GM19351 (cell line): ENCODE results near the gene PBX3.
A peak's percentile ranks its signal among the peaks of the same experiment; 100 is the strongest.

Experiments used
- ATAC-seq: cut with Tn5 transposase; IDR thresholded peaks from one replicate; pipeline ENCODE4 v1.9.1; 2021; ENCODE audit warnings: mild to moderate bottlenecking, moderate library complexity; ENCODE audit not compliant: unreplicated experiment

Gene PBX3

DNA sequence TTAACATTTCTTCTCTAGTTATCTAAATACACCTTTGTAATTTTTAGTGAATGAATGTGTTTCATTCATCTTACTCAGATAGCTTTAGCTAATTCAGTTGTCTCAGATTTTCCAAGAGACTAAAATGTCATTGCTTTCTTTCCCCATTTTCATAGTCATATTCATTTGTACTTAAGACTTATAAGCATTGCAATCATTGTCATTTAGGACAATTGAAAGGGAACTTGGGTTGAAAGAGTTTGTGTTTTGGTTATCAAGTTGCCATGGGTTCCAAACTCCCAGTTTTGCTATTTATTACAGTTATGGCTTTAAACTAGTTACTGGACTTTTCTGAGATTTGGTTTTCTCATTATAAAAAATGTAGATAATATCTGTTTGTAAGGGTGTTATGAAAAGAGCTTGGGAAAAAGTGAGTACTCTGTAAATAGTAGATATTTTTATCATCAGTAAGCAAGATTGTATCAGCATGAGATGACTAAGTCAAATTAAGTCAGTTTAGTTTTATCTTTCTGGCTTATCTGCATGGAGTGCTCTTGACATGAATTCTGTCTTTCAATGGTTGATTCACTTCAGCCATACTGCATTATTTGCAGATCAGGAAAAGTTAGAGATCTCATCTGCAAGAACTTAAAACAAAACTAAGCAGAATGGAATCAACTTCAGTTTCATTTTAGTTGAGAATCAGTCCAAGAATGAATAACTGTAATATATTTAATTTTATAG lies 107.5 kb downstream of the PBX3 start:
- no peak for ATAC-seq

DNA sequence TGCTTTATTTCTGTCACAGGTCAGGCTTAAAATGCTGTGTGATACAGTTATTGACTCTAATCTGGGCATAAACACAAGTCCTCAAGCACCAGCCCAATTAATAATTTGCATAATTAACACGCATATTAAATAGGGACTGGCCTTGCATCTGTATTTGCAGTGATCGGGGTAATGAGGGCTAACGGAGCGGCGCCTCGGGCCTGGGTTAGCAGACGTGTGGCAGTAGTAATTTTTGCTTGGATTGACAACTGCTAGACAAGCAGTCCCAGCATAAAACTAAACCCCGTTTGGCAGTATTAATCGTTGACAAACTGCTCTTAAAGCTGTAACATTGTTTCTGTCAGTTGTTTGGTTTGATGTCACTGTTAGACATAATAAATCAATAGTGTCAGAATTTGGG lies 109.2 kb downstream of the PBX3 start:
- ATAC-seq = no peak

DNA sequence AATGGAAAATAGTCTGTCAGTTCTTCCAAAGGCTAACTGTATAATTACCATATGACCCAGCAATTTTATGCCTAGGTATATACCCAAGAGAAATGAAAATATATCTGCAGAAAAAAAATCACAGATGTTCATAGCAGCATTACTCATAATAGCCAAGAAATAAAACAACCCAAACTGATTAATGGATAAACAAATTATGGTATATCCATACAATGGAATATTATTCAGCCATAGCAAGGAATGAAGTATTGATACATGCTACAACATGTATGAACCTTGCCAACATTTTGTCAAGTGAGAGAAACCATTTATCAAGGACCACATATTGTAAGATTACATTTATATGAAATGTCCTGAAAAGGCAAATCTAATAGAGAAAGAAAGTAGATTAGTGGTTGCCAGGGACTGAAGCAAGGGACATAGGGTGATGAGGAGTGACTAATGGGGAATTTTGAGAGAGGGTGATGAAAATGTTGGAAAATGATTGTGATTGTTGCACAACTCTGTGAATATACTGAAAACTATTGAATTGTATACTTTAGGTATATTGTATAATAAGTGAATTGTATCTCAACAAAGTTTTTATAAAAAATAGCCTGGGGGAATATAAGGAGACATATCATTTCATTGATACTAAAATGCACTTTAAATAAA lies 114.4 kb downstream of the PBX3 start:
- ATAC-seq = no peak

DNA sequence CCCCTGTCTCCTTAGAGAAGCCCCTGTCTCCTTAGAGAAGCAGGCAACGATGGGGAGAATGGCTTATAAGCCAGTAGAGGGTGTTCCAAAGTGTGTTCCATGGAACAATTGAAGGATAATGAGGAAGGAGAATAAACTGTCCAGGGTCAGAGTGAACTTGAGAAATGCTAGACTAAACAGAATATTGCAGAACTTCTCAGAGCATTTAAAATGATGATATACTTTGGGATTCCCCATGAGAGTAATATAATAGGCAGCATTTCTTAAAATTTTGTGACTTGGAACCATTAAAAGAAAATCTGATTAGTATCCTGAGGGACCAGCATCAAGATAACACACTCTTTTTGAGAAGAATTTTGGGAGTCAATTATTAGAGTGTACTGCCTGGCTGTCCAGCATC lies 116.8 kb downstream of the PBX3 start:
- ATAC-seq = no peak

DNA sequence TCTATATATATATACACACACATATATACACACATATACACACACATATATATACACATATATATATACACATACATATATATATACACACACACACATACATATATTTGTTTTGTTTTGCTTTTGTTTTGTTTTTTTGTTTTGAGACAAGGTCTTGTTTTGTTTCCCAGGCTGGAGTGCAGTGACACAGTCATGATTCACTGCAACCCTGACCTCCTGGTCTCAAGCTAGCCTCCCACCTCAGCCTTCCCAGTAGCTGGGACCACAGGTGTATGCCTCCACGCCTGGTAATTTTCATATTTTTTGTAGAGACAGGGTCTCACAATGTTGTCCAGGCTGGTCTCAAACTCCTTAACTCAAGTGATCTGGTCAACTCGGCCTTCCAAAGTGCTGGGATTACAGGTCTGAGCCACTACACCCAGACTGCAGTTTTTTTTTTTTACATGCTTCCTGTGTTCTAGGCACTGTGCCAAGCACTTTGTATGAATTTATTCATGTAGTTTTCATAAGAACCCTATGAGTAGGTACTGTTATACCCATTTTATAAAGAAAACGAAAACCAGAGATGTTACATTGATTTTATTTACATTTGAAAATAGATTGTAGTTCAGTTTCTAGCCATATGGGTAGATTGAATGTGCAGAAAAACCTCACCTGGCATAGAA lies 120.7 kb downstream of the PBX3 start:
- no peak for ATAC-seq

DNA sequence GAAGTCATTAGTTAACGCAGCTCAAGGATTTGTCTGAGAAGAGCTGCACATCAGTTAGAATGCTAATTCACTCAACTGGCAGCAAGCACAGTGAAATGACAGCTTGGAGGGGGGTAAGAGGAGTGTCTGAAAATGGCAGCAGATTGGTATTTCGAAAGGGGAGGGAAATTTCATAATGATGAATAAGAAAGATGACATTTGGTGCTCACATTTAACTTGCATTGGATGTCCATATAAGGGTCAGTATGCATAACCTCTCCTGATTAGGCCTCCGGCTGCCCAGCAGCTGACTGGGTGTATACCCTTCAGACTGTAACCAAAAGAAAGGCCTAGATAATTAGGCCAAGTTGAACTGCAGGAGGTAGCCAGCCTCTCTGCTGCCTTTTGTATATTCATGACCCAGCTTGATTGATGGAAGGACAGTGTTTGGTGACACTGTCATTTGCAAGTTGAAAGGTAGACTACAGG lies 131.0 kb downstream of the PBX3 start:
- no peak for ATAC-seq

DNA sequence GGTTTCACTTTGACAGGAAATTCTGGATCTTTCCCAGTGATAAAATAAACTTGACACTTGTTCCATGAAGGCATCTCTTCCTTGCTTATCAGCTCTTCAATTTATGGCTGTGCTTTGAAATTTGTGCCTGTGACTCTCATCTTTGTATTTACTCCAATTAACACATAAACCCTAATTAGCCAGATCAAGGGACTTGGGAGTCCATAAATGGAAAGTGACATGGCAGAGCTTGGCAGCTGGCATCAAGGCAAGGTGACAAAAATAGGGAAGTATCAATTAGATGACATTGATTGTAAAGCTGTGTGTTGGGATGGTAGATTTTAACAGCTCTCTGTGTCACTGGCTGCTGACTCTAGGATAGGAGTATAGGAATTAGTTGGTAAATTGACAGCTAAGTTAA lies 133.9 kb downstream of the PBX3 start:
- ATAC-seq = no peak

DNA sequence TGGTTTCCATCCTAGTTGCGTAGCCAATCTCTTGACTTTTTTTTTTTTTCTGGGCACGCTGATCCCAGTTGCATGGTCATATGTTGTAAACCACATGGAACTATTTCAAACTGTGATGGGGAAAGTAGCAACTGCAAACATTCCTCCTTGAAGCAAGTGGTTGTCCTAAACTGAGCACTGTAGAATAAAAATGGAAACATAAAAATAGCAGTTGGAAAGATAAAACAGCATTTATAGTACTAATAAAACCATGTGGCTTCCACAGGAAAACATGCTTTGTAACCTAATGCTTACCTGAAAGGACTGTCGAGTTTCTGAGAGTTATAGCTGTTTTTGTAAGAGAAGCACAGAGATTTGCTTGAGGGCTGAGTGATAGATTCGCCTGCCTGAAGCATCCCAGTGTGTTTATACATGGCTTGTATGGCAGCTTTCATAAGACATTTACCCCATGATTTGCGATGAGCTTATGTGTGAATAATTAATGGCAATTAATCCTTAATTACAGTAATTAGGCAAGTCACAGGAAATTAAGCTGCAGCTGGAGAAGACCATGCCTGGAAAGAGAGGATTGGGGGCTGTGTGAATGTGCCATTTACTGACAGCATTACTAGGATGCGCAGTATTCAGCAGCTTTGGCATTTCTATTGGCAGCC lies 136.5 kb downstream of the PBX3 start:
- ATAC-seq = no peak

DNA sequence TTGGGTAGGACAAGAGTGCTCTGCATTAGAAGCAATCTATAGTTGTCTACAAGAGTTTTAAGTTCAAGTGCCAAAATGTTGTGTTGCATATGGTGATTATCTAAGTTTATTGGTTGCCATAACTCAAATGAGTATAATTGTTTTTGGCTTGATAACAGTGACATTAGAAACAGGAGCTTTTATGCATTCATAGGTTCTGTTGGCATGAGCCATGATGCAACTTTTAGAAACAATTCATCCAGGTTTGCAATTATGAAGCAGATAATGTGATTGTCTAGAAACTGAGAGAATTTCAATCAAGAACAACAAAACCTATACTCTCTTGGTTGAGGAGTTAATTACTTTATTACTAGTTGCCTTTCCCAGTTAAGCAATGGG lies 137.0 kb downstream of the PBX3 start:
- no peak for ATAC-seq

DNA sequence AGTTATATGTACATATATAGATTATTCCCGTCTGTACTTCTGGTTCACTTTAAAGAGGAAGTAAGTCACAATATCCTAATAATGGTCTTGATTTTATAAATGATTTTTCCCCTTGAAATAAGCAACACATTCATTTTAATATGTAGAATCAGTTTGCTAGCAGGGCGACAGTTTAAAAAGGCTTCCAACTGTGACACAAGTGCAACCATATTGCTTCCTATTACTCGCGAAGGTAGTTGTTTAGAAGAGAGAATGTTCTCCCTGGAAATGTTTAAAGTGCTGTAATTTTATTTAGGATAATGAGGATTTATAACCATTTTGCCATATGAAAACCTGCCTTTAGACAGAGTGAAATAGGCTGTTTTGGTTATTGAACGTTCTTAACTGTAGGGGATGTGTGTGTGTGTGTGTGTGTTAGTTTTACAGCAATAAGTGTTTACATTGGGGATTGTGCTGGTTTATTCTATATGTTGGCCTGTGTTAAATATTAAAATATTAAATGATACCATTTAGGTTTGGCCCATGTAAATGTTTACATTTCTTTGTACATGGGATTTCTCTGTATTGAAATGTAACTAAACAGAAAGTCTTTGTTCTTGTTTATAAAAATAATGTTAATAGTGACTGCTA lies 138.3 kb downstream of the PBX3 start:
- ATAC-seq = no peak

DNA sequence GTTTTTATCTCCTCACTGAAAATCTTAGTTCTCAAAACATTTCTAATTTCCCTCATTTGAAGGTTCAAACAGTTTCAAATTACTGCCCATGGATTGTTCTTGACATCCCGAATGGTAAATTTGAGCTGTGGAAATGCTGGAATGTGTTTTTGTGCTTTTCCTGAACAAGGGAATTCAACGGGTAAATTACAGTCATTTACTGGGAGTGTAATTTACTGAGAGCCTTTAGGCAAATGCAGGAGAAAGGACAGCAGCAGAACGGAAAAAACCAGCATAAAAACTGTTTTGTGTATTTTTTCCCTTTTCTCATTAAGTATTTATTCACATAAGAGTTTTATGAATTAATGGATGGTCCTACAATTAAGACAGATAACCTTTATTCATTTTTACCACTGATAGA lies 139.2 kb downstream of the PBX3 start:
- ATAC-seq = no peak

DNA sequence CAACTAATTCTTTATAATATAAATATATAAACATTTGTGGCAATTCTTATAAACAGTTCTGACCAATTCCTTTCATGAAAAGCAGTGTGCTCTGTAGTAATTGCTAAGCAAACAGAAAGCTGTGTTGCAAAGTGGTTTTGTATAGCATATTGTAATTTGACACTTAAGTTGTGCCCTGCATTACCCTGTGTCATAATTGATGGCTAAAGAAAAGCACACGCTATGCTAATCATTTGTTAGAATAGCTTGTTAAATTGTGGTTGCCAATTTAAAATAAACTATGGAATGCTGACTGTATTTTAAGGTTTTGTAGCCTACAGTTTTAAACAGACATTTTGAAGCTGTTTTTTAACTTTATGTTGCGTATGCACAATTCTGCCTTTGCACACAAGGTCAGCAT lies 140.0 kb downstream of the PBX3 start:
- no peak for ATAC-seq

DNA sequence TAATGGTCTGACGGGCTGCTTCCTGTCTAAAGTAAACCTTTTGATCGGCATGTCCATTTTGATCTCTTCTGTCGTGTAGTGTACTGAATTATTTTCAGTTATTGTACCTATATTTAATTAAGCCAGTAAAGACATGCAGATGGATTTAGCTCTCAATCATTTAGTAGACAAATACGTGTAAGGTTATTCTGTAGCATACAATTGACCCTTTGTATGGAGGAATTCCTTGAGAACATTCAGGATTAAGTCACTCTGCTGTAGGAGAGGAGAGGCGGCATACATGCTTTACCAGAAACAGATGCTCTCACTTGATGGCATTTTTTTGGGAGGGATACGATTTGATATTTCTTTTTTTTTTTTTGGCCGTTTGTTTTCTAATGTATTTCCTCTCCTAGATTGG lies 141.0 kb downstream of the PBX3 start:
- no peak for ATAC-seq

DNA sequence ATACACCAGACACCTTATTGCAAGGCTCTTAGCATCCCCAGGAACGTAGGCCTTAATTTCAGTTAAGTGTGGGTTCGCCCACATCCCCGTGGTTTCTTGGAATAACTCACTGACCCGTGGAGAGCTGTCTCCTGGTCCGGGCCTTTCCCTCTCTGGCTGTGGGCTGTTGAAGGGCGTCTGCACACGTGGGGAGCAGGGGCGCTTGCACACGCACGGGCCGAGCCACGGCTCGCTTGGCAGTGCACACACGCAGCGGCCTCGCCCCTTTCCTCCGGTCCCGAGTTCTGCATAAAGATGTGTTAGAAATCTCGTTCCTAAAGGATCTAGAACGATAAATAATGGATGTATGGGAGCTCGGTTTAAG lies 141.9 kb downstream of the PBX3 start:
- no peak for ATAC-seq

DNA sequence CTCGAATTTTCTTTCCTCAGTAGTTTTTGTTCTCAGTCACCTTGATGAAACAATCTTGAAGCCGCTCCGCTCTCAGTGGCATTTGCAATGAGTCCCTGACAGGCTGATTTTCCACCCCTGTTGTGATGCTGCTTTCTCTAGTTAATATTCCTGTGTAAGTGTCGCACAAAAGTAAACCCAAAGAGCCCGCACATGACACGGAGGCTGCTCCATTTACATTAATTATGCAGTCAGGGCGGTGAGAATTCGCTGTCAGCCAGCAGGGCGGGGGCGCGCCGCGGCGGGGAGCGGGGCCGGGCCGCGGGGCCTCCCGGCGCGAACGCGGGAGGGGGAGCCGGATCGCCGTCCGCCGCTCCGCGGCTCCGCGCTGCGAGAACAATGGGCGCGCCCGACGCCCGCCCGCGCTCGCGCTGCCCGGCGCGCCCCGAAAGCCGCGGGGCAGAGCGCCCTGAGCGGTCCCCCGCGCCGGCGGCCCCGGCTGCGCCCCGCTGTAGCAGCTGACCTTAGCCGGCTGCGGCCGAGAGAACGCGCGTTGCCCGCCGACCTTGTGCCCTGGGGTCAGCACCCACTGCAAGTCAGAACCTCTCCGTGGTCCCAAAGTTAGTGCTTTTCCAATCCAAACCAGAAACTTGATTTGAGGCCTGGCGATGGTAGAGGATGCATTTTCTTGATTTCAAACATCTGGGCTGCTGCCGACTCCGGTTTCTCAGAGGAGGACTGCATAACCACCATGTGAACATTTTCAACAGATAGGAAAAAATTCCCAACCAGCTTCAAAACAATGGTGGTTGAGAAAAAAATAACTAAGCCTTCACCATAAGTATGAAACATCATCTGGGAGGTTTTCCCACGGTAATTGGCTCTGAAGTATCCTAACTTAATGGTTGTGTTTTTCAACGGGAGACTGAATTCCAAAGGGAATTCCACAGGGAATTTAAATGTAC lies 142.6 kb downstream of the PBX3 start:
- ATAC-seq = peak; percentile 63

DNA sequence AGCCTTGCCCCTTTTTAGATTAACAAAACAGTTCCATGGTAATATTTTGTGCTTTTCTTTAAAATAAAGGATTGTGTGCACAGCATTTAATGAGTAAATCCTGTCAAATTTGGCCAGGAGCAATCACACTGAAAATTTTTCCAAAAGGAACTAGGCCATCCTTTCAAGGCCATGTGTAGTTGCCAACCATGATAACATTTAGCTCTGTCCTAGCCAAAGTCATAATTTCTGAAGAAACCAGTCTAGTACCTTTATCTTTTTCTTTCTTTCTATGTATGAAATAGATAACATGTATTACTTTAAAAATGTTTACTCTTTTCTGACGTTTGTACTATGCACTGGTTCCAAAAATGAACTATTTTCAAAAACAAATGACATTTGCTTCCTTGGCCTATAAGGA lies 143.7 kb downstream of the PBX3 start:
- no peak for ATAC-seq

DNA sequence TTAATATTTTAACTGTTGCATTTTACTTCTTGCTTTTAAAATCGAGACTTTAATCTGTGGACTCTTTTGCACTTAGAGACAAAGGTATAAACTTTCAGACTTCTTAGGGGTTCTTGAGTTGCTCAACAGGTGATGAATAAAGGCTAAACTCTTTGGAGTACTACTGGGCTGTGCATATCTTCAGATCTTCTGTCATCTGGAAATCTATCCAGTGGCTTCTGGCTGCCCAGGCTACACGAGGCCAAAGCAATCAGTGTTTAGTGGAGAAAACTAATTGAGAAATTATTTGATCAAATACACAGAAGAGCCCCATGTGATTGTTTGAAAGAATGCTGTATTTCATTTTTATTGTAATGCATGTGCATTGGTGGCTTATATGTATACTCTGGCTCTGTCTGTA lies 146.1 kb downstream of the PBX3 start:
- ATAC-seq = no peak

DNA sequence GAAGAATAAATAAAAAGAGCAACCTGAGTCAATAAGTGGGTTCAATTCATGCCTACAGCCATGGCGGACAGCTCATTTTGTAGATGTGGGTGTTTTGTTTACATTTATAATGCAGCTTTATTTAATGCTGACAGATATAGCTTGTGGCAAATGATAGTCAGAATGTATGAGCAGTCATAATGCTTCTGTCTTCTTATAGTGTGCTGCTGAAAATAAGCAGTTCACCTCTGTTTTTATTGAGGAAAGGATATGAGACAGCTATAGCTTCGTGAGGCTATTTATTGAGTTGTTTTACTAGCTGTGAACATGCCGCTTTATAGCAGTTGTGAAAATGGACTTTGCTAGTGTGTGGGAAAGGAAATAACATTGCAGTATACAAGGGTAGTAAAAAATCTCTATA lies 147.4 kb downstream of the PBX3 start:
- no peak for ATAC-seq

DNA sequence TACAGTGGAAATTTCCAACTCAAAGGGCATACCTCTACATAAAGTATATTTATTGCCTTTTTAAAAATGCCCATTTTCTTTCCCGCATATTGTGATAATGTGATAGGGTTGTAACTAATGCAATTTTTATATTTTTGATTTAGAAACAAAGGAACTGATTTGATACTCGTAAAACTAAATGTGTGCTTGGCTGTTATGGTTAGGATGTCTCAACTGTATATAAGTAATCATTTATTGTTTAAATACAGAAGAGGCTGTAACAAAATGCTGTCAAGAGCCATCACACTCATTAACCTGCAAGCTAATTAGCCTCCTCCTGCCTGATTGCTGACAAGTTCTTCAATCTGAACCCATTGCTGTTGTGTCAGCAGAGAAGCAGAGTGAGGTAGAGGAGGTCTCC lies 149.2 kb downstream of the PBX3 start:
- no peak for ATAC-seq

DNA sequence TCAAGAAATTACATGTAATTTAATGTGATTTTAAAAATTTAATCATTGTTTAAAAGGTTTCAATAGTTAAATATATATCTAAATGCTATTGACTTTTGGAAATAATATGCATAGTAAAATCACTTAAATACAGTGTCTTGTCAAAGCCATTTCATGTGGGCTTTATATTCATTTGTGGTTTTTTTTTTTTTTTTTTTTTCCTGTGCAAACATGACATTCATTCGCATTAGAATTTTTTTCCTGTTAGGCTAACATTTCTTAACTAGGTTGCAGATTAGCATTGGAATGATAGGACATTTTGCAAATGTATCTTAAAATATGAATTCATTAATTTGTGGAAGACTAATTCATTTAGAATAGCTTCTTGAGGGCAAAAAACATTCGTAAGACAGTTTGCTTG lies 149.8 kb downstream of the PBX3 start:
- no peak for ATAC-seq
